ENCODE measurements around the gene THADA. TPM values are rescaled to one million over a fixed set of nuclear protein-coding genes. Genes with fewer than 3 reads are reported as not detected.

The THADA gene
- total RNA-seq, 1 donor from 2014 or later: 38.0 TPM

- DNase-seq (ENCODE audit: low spot score): peak; percentile 99
Observed at GRCh38 chr2:43226558-43226954, 369.3 kb downstream of the THADA start, which contains the start of gene ZFP36L2. TSS of gene ZFP36L2 (minus strand) at chr2:43226606. CDS start at chr2:43226315, 291 bp downstream.

DNA sequence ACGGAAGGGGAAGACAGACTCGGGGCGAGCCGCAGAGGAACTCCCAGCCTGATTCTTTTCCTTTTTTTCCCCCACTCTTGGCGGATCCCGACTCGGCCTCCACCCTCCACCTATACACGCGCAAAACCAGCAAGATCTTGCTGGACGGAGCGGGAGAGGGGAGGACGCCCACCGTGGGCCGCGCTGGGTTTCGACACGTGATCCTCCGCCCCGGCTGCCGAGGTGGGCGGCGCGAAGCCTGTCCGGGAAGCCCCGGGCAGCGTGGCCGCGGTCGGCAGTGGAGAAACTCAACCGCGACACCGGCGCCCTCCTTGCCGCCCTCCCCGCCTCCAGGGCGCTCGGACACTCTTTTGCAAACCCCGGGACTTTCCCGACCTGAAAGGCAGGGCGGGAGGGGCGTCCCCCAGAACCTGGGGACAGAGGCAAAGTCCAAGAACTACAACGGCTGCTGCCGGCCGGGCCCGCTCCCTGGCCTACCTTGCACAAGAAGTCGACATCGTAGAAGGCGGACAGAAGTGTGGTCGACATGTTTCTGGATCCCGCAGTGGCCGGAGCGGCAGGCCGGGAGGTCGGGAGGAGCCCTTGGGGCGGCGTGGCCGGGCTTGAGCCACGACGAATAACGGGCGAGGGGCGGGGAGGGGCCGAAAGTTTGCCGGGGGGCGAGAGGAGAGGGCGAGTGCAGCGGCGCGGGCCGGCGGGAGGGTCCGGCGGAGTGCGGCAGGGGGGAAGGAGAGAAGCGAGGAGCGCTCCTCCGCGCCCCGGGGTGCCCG is 369.9 kb downstream of the THADA start:
- DNase-seq (ENCODE audit: low spot score): peak; percentile 94

DNA sequence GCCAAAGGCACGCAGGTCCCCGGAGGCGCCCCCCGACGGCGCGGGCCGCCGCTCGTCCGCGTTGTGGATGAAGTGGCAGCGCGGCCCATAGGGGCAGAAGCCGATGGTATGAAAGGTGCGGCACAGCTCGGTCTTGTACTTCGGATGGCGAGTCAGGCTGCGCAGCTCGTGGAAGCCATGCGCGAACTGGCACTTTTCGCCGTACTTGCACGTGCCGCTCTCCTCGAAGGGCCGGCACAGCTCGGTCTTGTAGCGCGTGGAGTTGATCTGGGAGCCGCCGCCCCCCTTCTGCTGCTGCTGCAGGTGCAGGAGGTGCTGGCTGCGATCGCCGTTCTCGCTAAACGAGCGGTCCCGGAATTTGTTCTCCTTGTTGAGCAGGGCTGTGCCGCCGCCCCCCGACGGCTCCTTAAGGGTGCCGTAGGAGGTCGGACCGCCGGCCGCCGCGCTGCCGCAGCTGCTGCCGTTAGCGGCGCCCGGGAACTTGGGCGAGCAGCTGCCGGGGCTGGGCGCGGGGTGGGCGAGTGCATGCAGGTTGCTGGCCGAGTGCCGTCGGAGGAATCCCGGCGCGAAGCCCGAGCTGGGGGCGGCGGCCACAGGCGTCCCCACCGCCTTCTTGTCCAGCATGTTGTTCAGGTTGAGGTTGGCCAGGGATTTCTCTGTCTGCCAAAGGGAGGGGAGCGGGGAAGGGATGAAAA is 370.6 kb downstream of the THADA start:
- no peak for DNase-seq (ENCODE audit: low spot score)

DNA sequence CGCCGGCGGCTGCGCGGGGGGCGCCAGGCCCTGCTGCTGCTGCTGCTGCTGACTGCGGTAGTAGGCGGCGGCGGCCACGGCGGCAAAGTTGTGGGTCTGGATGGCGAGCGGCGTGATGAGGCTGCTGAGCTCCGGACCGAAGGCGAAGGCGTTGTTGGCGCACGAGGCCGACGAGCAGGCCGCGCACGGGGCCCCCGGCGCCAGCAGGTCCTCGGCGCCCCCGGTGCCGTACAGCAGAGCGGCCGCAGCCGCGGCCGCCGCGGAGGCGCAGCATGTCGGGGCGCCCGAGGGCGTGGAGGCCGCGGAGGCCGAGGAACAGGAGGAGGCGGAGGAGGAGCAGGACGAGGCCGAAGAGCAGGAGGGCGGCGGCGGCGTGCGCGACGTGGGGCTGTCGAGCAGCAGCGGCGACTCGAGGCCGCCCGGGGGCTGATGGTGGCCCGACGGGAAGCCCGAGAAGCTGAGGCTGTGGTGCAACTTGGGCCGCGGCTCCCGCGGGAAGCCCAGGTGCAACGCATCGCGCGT is 371.2 kb downstream of the THADA start:
- DNase-seq (ENCODE audit: low spot score): no peak

DNA sequence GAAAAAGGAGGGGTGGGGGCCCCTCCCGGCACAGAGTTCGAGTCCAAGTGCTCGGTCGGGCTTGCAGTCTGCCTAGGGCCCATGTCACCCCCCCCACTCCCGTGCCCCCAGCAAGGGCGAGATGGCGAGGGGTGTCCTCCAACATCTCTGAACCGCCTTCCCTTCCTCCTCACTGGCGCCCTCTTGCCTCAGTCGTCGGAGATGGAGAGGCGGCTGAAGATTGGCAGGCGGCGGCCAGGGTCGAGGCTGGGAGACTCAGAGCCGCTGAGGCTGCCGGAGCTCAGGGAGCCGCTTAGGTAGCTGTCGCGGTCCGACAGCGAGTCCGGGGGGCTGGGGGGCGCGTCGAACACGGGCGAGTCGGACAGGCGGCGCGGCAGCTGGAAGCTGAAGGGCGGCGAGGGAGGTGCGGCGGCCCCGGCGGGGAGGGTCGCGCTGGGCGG is 371.7 kb downstream of the THADA start:
- no peak for DNase-seq (ENCODE audit: low spot score)

DNA sequence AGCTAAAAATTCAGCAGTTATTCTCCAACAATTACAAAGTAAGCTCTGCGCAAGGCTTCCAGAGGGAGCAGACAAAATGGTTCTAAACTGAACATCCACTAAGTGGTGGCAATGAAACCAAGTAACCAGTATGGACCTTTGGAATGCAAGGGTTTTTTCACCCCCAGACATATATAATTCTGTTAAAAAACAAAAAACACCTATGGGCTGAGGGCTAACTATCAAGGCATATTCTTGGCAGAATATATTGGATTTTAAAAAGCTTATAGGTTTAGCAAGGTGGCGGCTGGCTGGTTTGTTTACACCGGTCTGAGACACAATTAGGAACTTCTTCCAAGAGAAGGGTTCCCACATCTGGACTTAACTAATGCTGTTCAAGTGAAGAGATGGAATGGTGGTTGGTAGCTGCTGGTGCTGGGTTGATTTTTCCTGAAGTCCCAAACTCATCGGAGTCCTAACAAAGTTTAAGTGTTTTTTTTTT is 372.3 kb downstream of the THADA start:
- DNase-seq (ENCODE audit: low spot score): no peak

GRCh38 chr2:43222475-43223309 is 373.1 kb downstream of the THADA start:
- DNase-seq (ENCODE audit: low spot score): no peak

DNA sequence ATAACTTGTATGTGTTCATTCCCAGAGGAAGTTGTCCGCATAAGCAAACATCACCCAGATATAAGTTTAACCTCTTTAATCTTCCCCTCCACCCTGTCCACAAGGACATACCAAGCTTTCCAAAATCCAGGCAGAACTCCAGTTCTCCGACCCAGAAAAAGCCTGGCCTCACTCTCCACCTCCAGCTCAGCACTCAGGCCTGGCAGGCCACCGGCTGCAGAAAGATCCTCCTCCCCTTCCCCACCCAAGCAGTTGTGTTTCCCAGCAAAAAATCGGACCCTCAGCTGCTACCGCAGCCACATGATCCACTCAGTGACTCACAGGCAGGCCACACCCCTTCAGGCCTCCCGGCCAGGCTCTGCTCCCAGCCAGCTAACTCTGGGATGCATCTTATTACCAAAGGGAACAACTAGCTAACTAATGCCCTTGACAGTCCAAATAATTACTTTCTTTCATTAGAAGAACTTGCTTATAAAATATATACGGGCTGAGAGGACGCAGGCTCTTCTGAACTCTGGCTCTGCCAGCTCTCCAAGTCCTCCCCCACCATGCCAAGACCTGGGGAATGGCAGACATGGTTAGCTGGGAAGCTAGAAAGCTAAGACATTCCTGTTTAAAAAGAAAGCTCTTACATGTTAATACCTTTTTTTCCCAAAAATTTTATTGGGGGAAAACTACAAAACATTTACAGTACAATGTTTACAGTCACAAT is 373.9 kb downstream of the THADA start:
- peak; percentile 93 for DNase-seq (ENCODE audit: low spot score)

DNA sequence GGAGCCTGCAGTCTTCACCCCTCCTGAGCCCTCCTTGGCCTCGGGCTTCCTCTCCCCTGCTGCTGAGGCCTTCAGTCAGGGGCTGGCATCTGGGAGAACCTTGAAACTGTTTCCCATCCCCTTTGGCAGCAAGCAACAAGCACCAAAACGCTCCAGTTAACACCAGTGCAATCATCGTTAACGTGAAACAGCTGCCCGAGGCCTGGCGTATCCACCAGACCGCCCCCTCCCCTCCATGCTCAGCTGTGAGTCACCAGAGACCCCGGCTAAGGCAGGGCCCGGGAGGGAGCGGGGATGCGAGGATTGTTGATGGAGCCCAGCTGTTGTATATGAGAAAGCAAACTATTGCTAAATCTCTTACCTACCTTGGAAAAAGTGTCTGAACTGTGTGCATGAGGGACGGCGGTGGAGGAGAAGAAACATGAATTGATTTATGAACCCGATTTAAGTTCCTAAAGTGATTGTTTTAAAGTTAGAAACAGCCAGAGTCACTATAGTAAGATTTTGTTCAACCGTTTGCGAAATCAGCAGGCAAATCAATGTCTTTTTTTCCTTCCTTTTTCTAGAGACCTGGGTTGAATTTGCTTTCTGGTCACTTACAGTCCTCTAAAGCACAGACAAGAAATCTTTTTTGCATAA is 374.6 kb downstream of the THADA start:
- no peak for DNase-seq (ENCODE audit: low spot score)

DNA sequence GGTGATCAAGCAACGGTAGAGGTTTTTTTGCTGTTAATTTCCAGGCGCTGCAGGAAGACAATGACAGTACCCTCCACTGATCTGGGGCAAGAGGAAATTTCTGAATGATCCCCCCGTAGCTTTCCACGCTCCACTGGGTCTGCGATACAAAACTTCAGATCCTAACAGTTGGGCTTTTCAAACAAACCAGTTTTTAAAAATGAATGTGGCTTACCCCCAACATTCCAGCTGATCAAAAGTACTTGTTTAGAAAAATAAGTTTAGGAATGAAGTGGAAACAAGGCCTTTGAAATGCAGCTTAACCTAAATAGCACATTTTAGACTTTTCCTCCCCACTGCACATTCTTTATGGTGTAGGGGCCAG is 375.1 kb downstream of the THADA start:
- DNase-seq (ENCODE audit: low spot score): no peak

GRCh38 chr2:43220229-43220751 is 375.5 kb downstream of the THADA start:
- DNase-seq (ENCODE audit: low spot score): no peak

- DNase-seq (ENCODE audit: low spot score): peak; percentile 93
Observed at GRCh38 chr2:43219383-43220228, 376.2 kb downstream of the THADA start.

GRCh38 chr2:43218702-43219382 is 377.0 kb downstream of the THADA start:
- no peak for DNase-seq (ENCODE audit: low spot score)

- DNase-seq (ENCODE audit: low spot score): no peak
Observed at GRCh38 chr2:43218155-43218701, 377.6 kb downstream of the THADA start.

DNA sequence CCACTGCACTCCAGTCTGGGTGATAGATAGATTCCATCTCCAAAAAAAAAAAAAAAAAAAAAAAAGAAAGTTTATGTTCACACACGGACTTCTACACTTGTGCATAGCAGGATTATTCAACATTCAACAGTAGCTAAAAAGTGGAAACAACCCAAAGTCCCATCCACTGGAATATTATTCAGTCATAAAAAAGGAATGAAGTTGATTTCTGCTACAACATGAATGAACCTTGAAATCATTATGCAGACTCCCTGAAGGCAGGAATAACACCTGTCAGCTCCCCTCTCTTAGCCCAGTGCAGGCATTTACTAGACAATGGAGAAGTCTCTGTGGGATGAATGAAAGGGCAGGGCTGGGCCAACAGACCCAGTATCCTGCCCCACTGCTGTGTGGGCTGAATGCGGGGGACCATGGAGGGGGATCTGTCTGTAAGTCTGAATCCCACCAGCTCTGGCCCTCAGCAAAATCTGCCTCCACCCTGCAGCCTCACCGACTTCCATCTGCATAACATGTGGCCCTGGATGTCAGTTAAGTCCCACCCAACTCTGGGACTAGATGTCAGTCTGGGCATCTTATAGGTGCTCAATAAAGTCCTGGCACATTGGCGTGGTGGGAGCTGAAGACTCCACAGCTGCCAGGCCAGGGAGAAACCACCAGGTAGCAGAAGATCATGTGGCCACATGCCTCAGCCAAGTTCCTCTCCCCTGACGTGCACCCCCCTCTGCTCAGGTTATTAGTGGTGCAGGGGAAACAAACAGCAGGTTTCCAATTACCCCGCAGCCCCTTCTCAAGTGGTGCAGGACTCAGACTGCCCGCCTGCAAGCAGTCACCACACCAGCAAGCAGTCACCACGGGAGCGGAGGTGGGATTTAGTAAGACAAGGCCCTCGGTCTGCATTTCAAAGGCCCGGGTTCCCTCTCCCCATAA is 378.3 kb downstream of the THADA start:
- no peak for DNase-seq (ENCODE audit: low spot score)

GRCh38 chr2:43216629-43217028 is 379.2 kb downstream of the THADA start:
- DNase-seq (ENCODE audit: low spot score): no peak

GRCh38 chr2:43215673-43216255 is 380.1 kb downstream of the THADA start:
- DNase-seq (ENCODE audit: low spot score): no peak
